PC-3 (cell line): ENCODE data around the gene HSPA1A. TPM values are rescaled to one million over a fixed set of nuclear protein-coding genes. Genes with fewer than 3 reads are reported as not detected.
"Not testable (repeated sequence)": the region's sequence is repeated elsewhere in the genome, so short reads cannot be mapped to it uniquely, and the experiment has no call there.

Experiments used
- ATAC-seq: fragments of 200-7000 bp; cut with Tn5 transposase; 2 replicates; pipeline ENCODE4 v1.9.1; 2020; ENCODE audit warnings: mild to moderate bottlenecking, moderate library complexity
- BruUV-seq: library from RNA; stranded (reverse); fragments of 400-500 nt; replicated peaks from 2 replicates; lab custom pipeline; 2021; lab: Mats Ljungman, UMichigan
- CTCF ChIA-PET: fragments of 300-600 bp; sonication (Branson Sonifier 250); formaldehyde crosslinking; loops from one replicate; lab custom pipeline; 2022; ENCODE audit warnings: antibody characterized with exemption; lab: Charles Lee
- POLR2A ChIA-PET: fragments of 300-600 bp; sonication (Branson Sonifier 250); formaldehyde crosslinking; loops from one replicate; lab custom pipeline; 2022; ENCODE audit warnings: antibody characterized with exemption; ENCODE audit not compliant: unreplicated experiment; lab: Charles Lee
- DNase-seq: peaks from one replicate; pipeline ENCODE4 v3.0.0-alpha.2; 2015
- H2AFZ ChIP-seq: fragments of 300-600 bp; sonication (generic); 2 replicates; pipeline ENCODE4 v1.6.0; 2016; ENCODE audit warnings: antibody characterized with exemption, low read length
- H3F3A ChIP-seq: fragments of 300-600 bp; sonication (generic); one replicate; pipeline ENCODE4 v1.6.0; 2017; ENCODE audit warnings: antibody characterized with exemption, low read length, control low read depth, mild to moderate bottlenecking; ENCODE audit not compliant: unreplicated experiment
- H3K27ac ChIP-seq: fragments of 300-600 bp; sonication (generic); 2 replicates; pipeline ENCODE4 v1.5.1; 2016; ENCODE audit warnings: mild to moderate bottlenecking, low read length
- H3K27me3 ChIP-seq: fragments of 300-600 bp; sonication (generic); 2 replicates; pipeline ENCODE4 v1.6.1; 2016; ENCODE audit warnings: low read length, mixed read lengths
- H3K36me3 ChIP-seq: fragments of 300-600 bp; sonication (generic); 2 replicates; pipeline ENCODE4 v1.6.1; 2016; ENCODE audit warnings: low read depth, mixed run types, low read length, mixed read lengths
- H3K4me1 ChIP-seq: fragments of 300-600 bp; sonication (generic); 2 replicates; pipeline ENCODE4 v1.5.1; 2016; ENCODE audit warnings: low read length; ENCODE audit not compliant: insufficient read depth
- H3K4me2 ChIP-seq: fragments of 300-600 bp; sonication (generic); 2 replicates; pipeline ENCODE4 v1.6.0; 2016; ENCODE audit warnings: low read length
- H3K4me3 ChIP-seq: fragments of 300-600 bp; sonication (generic); 2 replicates; pipeline ENCODE4 v1.5.1; 2016; ENCODE audit warnings: mild to moderate bottlenecking, low read length, mixed read lengths
- H3K79me2 ChIP-seq: fragments of 300-600 bp; sonication (generic); 2 replicates; pipeline ENCODE4 v1.6.1; 2017; ENCODE audit warnings: low read length, mixed read lengths
- H3K9ac ChIP-seq: fragments of 300-600 bp; sonication (generic); 2 replicates; pipeline ENCODE4 v1.6.0; 2016; ENCODE audit warnings: mild to moderate bottlenecking, low read length
- H3K9me2 ChIP-seq: fragments of 300-600 bp; sonication (generic); replicated peaks from 2 replicates; pipeline ENCODE4 v1.6.1; 2016; ENCODE audit warnings: mixed run types, low read length, mixed read lengths
- H3K9me3 ChIP-seq: fragments of 300-600 bp; sonication (generic); 2 replicates; pipeline ENCODE4 v1.6.1; 2016; ENCODE audit warnings: low read length, mixed read lengths
- H4K20me1 ChIP-seq: fragments of 300-600 bp; sonication (generic); 2 replicates; pipeline ENCODE4 v1.6.1; 2016; ENCODE audit warnings: low read length, mixed read lengths
- EZH2 ChIP-seq: fragments of 300-600 bp; sonication (generic); IDR thresholded peaks from one replicate; pipeline ENCODE4 v1.6.1; 2017; ENCODE audit warnings: antibody characterized with exemption, mild to moderate bottlenecking, low read length; ENCODE audit not compliant: unreplicated experiment
- EZH2phosphoT487 ChIP-seq: fragments of 300-600 bp; sonication (generic); IDR thresholded peaks from 2 replicates; pipeline ENCODE4 v1.6.1; 2018; ENCODE audit warnings: mild to moderate bottlenecking, antibody characterized with exemption, low read length, borderline replicate concordance
- intact Hi-C: fragments of 100-400 bp; cut with micrococcal nuclease; formaldehyde crosslinking; loops from 2 replicates; pipeline ENCODE4 v1.9.0; 2023
- total RNA-seq: library from RNA; depleted of rRNA; stranded (reverse); fragments of >200 nt; gene quantifications from 2 replicates; pipeline ENCODE4 v1.2.3, GENCODE V29; 2014

Gene HSPA1A
- total RNA-seq, 1 experiment from 2014 or later = 269 TPM

DNA sequence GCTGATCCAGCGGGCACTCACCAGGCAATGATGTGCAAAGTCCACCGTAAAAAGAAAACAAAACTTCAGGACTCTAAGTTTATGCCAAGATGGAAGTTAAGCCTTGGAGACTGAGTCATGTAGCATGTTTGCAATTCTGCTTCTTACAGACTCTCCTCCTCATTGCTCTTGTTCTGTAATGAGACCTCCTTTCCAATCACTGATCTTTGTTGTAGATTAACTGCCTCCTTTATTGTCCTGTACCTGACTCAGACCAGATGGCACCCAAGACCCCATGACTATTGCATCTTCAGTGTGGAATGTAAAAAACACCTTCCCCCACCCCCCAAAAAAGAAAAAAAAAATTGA is 36.1 kb downstream of the HSPA1A start:
- no peaks in the 10 kb centered on the region for H3K9me2 ChIP-seq
- DNase-seq = no peak
- H3K4me2 ChIP-seq = no peak overlapping the region
- H2AFZ ChIP-seq = no peak overlapping the region
- H3K9ac ChIP-seq = no peak overlapping the region
- H3K9me3 ChIP-seq = no peaks in the 10 kb centered on the region
- no peaks in the 10 kb centered on the region for H3K27me3 ChIP-seq
- intact Hi-C loops = no loop called here
- H4K20me1 ChIP-seq = no peaks in the 10 kb centered on the region
- no peak overlapping the region for H3K4me3 ChIP-seq
- H3F3A ChIP-seq = no peaks in the 10 kb centered on the region
- ChIA-PET POLR2A (interaction anchor here (0.5 kb wide), 1 partner anchor 10 kb away, joined by 3 read pairs; no protein-coding TSS in a partner anchor), CTCF (no interaction called here)
- ATAC-seq = no peak
- no peaks in the 10 kb centered on the region for H3K79me2 ChIP-seq
- H3K27ac ChIP-seq = no peak overlapping the region
- TF ChIP-seq EZH2 = no peak
- no peaks in the 10 kb centered on the region for H3K4me1 ChIP-seq
- H3K36me3 ChIP-seq = no peaks in the 10 kb centered on the region
- no TSS peak for BruUV-seq

DNA sequence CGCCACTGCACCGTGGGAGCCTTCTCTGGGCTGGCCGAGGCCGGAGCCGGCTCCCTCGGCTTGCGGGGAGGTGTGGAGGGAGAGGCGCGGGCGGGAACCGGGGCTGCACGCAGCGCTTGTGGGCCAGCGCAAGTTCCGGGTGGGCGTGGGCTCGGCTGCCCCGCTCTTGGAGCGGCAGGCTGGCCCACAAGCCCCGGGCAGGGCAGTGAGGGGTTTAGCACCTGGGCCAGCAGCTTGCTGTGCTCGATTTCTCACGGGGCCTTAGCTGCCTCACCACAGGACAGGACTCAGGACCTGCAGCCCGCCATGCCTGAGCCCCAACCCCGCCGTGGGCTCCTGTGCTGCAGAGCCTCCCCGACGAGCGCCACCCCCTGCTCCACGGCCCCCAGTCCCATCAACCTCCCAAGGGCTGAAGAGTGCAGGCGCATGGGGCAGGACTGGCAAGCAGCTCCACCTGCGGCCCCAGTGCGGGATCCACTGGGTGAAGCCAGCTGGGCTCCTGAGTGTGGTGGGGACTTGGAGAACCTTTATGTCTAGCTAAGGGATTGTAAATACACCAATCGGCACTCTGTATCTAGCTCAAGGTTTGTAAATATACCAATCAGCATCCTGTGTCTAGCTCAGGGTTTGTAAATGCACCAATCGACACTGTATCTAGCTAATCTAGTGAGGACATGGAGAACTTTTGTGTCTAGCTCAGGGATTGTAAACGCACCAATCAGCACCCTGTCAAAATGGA is 36.8 kb downstream of the HSPA1A start:
- H3K9ac ChIP-seq, H3K9me2 ChIP-seq, H3K36me3 ChIP-seq, H3K9me3 ChIP-seq, intact Hi-C loops, BruUV-seq, H3K4me3 ChIP-seq, DNase-seq, H2AFZ ChIP-seq, ATAC-seq, H3F3A ChIP-seq, H3K4me2 ChIP-seq, H3K27ac ChIP-seq, H3K4me1 ChIP-seq, H3K79me2 ChIP-seq, H4K20me1 ChIP-seq, H3K27me3 ChIP-seq: not testable (repeated sequence)
- ChIA-PET POLR2A (interaction anchor here (0.6 to 1.2 kb wide), 2 partner anchors 11 to 37 kb away, joined by 4 to 6 read pairs; partner anchors contain the start of genes HSPA1A, HSPA1L and NEU1), CTCF (interaction anchor here (0.6 to 0.8 kb wide), 2 partner anchors 10 to 1021 kb away, joined by 4 to 7 read pairs; partner anchors contain the start of gene NEU1)

DNA sequence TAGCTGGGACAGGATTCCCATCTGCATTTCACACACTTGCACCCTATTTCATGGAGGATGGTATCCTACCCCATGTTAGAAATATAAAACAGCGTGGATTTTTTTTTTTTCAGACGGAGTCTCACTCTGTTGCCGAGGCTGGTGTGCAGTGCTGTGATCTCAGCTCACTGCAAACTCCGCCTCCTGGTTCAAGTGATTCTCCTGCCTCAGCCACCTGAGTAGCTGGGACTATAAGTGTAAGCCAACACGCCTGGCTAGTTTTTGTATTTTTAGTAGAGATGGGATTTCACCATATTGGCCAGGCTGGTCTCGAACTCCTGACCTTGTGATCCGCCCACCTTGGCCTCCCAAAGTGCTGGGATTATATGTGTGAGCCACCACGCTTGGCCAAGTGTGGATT is 42.4 kb downstream of the HSPA1A start:
- H3F3A ChIP-seq, DNase-seq, BruUV-seq, H3K9ac ChIP-seq, H3K79me2 ChIP-seq, CTCF ChIA-PET, H3K9me2 ChIP-seq, H3K4me1 ChIP-seq, POLR2A ChIA-PET, H3K4me3 ChIP-seq, H3K9me3 ChIP-seq, H3K4me2 ChIP-seq, H3K27me3 ChIP-seq, H3K27ac ChIP-seq, intact Hi-C loops, ATAC-seq, H4K20me1 ChIP-seq, H2AFZ ChIP-seq, H3K36me3 ChIP-seq: not testable (repeated sequence)

DNA sequence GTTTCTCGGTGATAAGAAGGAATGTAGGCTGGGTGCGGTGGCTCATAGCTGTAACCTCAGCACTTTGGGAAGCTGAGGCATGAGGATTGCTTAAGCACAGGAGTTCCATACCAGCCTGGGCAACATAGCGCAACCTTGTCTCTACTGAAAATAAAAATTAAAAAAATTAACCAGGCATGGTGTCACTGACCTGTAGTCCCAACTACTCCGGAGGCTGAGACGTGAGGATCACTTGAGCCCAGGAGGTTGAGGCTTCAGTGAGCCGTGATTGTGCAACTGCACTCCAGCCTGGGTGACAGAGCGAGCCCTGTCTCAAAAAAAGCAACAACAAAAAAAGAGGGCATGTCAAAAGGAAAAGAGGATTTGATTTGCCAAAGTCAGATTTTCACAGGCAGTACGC is 43.4 kb downstream of the HSPA1A start:
- Histone ChIP-seq H3K27me3 (no peaks in the 10 kb centered on the region), H3K4me2 (no peak overlapping the region), H4K20me1 (no peaks in the 10 kb centered on the region), H3K79me2 (0 out of 2 replicates have a peak, but pooled peaks cover 5% of the 10 kb centered on the region), H3K9me3 (no peaks in the 10 kb centered on the region), H3K4me1 (peaks cover 5% of the 10 kb centered on the region; the same call in 1 of the 2 replicates), H3K9ac (no peak overlapping the region), H3F3A (no peaks in the 10 kb centered on the region), H3K4me3 (no peak overlapping the region), H3K36me3 (peaks cover 7% of the 10 kb centered on the region), H2AFZ (no peak overlapping the region), H3K27ac (no peak overlapping the region), H3K9me2 (no peaks in the 10 kb centered on the region)
- TF ChIP-seq EZH2 (no peak), EZH2phosphoT487 (no peak)
- ATAC-seq (no peak), DNase-seq (no peak)
- ChIA-PET CTCF (no interaction called here), POLR2A (no interaction called here)
- intact Hi-C loops = no loop called here
- BruUV-seq = no TSS peak
